Activated naive CD8-positive, alpha-beta T cell treated with anti-CD3 and anti-CD28 coated beads, Interleukin-2, amount 50 U/mL, for 16 hours (primary cell): Measurements from ENCODE around the gene KCTD17.
"Not testable (repeated sequence)": the region's sequence is repeated elsewhere in the genome, so short reads cannot be mapped to it uniquely, and the experiment has no call there.

Experiments used
- DNase-seq: peaks from one replicate; pipeline ENCODE4 v3.0.0-alpha.2; 2020; ENCODE audit warnings: low read depth, low spot score

KCTD17 gene

DNA sequence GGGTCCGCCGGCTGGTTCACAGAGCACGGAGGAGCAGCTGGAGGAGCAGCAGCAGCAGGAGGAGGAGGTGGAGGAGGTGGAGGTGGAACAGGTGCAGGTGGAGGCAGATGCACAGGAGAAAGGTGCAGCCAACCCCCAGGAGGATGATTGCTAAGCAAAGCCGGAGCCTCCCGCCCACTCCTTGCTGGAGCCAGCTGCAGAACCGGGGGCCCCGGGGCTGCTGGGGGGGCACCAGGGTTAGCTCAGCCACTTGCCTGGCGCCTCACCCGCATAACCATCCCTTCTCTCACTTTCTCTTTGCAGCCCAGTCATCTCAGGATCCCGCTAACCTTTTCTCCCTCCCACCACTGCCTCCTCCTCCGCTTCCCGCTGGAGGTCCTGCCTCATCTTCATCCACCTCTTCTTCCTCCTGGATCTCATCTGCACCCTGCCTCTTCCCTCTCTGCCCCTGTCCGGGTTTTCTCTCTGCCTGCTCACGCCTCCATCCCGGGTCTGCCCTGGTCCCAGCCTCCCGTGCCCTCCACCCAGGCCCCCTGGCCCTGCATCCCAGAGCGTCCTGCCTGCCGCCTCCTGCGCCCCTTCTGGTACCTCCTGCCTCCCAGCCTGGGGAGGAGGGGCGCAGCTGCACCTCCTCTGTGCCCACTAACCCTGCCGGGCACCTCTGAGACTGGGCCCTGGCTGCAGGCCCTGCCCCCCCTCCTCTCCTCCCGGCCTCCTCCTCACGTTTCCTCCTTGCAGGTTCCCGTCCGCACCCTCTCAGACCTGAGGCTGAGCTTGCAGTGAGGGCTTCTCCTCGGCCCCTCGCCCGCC lies 9.5 kb downstream of the KCTD17 start:
- no peak for DNase-seq

DNA sequence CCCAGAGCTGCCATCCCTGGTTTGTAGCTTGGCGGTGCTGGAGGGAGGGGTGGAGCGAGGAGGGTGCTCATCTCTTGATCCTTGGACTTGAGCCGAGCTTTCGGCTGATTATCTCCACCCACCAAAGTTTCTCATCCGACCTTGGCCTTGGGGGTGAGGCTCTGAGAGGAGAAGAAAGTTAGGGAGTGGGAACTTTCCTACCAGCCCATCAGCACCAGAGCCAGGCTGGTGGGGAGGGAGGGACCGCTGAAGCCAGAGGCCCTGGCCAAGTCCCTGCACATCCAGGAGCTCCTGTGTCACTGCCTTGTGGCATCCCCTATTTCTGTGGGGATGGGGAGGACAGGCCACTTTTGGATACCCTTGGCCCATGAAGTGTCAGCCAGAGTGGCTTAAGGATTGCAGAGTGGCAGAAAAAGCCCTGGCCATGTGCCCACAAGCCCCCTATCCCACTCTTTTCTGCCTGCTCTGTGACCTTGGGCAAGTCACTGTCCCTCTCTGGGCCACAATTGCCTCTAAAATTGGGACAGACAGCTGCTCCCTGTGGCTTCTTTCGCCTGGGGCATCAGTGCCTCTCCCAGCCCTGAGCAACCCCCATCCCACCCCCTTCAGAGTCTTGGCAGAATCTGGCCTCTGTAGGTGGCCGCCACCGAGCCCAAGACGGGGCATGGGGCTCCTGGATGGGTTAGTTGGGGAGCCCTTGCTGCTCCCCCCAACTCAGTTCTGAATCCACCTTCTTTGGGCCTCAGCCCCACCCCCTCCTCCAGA lies 10.3 kb downstream of the KCTD17 start:
- no peak for DNase-seq

DNA sequence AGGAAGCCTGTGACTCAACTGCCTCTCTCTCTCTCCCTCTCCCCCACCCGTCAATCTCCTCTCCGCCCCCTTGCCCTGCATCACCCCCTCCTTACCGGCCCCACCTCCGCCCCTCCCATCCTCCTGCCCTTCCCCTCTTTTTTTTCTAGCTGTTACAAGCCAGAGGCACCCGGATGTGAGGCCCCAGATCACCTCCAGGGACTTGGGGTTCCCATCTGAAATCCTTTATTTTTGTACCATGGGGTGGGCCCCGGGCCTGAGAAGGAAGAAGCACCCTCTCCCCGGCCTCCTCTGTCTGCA lies 10.8 kb downstream of the KCTD17 start:
- DNase-seq = no peak

DNA sequence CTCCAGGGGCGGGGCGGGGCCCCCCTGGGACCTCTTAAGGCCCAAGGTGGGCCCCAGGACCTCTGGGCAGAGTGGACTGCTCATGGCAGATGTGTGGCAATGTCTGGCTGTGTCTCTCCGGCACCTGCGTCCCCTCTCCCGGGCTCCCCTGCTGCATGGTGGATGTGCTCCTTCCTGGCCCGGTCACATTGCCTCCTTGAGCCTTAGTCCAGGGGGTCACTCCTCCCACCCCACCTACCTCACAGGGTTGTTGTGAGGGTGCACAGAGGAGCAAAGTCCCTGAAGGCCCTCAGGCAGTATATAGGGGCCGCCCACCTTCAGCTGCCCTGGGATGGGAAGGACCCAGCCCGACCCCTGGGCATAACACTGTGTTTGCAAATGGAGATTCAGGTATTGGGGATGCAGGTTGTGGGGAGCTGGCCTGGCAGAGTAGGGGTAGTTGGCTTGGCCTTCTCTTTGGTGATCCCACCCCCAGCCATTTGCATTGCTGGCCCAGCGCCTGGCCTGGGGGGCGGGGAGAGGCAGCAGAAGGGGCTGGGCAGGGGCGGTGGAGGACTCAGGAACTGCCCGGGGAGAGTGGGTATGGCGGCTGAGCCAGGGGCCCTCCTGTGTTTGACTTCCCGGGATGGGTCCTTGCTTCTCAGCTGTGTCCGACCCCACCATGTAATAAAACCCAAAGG lies 11.3 kb downstream of the KCTD17 start:
- no peak for DNase-seq

DNA sequence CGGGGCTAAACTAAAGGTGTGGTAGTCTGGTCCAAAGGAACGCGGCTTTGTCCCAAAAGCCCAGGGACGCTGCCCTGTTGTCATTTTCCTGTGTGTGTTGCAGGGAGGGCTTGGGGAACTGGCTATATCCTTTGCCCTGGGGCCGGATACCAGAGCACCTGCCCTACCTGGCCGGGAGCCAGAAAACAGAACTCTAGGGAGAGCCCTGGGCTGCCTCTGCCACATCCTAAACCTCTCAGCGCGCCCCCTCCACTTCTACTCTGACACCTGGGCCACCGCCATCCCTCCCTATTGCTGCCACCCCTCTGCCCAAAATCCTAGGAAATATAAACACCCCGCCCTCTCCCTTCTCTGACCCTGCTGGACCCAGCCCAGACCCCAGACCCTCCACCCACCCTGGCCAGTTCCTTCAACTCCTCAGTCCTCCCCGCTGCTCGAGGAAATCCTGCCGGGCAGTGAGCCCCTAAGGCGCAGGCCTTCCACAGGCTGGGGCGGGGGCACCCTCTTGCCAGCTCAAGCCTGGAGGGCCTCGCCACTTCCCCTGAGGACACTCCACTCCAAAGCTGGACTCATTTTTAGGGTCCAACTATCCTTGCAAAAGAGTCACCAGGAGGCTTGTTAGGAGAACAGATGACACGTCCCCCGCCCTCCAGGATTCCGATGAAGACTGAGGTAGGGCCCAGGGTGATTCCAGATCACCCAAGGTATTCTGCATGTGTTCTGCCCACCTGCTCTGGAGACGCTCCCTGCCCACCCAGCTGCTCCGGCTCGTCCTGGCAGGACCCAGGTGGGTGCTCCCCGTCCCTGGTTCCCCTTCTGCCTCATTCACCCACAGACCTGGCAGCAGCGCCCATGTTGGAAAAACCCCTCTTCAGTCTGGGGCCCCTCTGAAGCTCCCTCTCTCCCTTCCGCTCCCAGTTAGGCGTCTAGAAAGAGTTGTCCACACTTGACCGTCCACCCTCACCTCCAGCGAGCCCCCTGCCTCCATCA lies 12.2 kb downstream of the KCTD17 start:
- no peak for DNase-seq

DNA sequence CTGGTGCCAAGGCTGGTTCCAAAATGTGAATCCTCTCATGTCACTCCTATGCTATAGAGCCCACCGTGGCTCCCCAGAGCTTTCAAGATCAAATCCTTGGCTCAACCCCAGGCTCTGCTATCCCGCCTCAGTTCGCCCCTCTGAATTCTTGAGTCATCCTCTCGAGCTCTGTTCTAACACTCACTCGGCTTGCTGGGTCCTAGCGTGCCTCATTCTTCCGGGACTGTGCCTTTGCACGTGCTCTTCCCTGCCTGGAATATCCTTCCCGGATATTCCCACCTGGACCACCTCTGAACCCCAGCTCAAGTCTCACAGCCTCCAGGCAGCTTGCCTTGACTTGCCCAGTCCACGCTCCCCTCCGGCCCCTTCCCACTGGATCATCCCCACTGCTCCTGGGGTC lies 13.0 kb downstream of the KCTD17 start:
- no peak for DNase-seq

DNA sequence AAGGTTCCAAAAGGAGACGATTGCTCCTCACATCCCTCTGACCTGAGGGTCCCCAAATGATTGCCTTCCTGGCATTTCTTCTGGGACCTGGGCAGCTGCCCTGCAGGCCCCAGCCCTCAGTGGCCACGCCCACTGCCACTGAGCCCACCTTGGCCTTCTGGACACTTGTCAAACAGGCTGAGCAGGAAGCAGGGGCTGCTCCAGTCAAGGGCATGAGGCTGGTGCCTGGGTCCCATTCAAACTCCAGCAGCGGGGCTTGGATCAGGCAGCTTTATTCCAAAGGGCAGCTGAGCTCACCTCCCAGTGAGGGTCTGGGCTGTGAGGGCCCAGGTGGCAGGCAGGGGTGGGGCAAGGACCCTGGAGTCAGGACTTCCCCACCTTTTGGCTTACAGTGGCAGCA lies 13.6 kb downstream of the KCTD17 start:
- DNase-seq = no peak

DNA sequence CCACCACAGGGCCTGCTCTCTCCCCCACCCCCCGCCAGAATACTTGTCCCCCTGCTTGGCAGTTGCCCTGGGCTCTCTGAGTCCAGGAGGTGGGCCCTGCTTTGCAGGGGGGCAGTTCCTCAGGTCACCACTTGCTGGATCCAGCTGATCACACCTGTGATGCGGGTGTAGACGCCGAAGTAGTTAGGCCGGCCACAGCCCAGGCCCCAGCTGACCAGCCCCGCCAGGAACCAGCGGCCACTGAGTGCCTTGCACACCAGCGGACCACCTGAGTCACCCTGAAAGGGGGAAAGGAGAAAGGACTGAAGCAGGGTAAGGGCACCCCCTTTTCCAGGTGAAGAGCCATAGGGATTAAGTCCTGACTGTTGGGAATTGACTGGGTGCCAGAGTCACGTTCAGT lies 14.4 kb downstream of the KCTD17 start:
- DNase-seq = no peak

DNA sequence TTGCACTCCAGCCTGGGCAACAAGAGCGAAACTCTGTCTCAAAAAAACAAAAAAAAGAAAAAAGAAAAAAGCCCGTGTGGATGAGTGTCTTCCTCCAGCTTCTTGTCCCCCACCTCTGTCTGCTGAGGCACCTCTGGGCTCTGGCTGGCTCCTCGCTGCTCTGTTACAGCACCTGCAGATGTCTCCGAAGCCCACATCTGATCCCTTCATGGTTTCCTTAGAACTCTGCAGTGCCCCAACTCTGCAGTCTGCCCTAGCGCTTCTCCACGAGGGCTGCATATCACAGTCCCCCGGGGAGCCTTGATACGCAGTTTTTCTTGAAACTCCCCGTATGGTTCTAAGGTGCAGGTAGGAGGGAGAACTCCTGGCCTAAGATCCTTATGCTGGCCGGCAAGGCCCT lies 15.9 kb downstream of the KCTD17 start:
- DNase-seq = no peak

DNA sequence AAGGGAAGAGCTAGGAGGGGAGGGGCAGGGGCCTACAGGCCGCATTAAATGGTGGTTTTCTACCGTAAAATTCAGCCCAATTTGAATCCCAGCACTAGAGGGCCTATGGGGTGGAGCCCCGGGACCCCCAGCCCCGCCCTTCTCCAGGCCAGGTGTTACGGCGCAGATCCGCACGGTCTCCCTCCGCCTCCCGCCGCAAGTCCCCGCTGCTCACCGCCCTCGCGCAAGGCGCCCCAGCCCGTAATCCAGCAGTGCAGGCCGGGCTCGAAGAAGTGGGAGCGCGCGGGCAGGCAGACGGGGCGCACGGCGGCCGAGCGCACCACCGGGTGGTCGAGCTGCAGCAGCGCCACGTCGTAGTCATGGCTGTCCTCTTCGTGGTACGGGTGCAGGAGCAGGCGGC lies 17.3 kb downstream of the KCTD17 start:
- DNase-seq = no peak

DNA sequence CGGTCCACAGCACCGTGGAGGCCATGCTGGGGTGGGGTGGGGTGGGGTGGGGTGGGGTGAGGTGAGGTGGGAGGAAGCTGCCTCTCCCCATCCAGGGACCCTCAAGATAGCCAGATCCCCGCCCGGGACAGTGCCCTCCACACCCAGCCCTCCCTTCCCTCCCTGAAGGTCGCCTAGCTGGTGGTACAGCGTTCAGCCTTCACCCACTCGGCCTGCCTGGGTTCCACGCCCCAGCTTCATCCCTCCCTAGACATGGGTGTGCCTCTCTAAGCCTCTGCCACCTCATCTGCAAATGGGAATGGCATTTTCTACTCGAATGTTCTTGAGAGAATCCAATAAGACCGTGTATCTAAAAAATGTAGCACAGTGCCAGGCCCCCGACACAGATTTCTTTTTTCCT lies 17.8 kb downstream of the KCTD17 start:
- no peak for DNase-seq

DNA sequence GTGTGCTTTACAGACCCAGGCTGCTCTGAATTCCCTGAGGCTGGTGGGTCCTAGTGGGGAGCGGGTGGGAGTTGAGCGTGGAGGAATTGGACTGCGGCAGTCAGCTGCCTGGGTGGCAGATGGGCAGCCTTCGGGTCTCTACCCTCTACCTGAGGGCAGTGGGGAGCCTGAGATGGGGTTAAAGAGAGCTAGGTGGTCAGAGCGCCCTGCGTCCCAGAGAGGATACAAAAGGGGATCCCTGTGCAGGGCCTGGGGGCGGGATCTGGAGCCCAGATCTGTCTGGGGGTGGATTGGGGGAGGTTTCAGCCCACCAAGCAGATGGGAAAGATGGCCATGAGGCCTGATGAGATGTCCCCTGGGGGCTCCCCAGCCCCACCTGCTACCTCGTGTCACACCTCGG lies 18.2 kb downstream of the KCTD17 start:
- no peak for DNase-seq

DNA sequence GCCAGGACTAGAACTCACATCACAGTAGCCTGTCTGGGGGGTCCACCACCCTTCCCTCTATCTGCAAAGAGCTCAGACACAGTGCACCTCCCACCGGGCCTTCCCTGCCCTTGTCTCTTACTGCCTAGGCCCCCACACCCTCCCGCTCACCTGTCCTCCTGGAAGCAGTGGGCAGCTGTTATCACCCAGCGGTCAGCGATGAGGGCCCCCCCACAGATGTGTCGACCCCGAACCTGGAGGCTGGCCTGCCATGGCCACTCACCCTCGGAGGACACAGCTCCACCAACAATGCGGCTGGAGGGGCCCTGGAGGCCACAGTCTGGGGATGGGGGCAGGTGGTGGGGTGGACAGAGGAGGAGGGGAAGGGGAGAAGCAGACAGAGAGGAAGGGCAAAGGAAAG lies 18.8 kb downstream of the KCTD17 start:
- no peak for DNase-seq

DNA sequence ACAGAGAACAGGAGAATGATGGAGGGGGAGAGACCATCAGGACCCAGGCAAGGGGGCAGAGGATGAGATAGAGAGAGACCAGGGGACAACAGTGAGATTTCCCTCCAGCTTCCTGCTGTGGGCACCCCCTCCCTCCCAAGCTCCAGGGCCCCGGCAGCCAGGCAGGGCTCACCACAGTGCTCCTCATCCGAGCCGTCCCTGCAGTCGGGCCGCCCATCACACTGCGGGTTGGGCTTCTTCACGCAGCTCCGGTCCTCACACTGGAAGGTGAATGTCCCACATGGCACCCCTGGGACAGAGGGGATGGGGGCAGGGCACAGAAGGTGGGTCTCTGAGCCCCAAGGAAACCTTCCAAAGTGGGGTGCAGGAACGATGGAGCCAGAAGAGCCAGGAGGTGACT lies 19.2 kb downstream of the KCTD17 start:
- no peak for DNase-seq

DNA sequence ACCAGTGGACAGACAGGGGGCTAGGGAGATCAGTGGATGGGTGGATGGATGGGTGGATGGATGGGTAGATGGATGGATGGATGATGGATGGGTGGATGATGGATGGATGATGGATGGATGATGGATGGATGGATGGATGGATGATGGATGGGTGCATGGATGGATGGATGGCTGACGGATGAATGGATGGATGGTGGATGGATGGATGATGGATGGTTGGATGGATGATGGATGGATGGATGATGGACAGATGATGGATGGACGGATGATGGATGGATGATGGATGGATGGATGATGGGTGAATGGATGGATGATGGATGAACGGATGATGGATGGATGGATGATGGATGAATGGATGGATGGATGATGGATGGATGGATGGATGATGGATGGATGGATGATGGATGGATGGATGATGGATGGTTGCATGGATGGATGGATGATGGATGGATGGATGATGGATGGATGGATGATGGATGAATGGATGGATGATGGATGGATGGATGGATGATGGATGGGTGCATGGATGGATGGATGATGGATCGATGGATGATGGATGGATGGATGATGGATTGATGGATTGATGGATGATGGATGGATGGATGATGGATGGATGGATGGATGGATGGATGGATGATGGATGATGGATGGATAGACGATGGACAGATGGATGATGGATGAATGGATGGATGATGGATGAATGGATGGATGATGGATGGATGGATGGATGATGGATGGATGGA lies 20.5 kb downstream of the KCTD17 start:
- DNase-seq = not testable (repeated sequence)

DNA sequence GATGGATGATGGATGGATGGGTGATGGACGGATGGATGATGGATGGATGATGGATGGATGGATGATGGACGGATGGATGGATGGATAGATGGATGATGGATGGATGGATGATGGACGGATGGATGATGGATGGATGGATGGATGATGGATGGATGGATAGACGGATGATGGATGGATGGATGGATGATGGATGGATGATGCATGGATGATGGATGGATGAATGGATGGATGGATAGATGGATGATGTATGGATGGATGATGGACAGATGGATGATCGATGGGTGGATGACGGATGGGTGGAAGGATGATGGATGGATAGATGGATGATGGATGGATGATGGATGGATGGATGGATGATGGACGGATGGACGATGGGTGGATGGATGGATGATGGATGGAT lies 21.1 kb downstream of the KCTD17 start:
- no peak for DNase-seq

DNA sequence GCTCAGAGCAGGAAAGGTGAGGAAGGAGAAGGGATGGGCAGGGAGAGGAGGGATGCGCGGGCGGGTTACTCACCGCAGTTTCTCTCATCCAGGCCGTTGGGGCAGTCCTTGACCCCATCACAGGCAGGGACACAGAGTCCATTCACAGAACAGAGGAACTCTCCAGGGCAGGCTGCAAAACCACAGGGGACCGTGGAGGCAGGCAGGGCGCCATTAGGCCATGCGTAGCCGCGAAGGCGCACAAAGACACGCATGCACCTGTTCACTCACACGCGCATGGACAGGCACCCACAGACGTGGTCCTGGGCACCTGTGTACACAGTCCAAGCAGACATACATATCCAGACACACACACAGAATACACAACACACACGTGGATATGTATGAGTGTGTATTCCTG lies 23.0 kb downstream of the KCTD17 start:
- no peak for DNase-seq

DNA sequence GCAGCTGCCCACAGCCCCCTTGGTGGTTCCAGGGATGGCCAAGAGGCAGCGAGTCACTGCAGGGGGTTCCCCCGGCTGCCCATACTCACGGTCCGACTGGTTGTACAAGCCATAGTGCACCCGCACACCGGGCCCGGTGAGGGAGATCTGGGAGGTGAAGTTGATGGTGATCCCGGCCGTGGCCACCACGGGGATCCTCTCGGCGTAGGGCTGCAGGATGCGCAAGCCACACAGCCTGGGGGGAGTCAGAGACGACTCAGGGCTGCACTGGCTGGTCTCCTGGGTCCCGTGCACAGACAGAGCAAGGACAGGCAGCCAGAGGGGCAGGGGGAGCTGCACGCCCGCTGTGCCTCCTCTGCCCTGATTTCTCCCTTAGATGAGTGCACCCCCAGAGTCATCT lies 23.5 kb downstream of the KCTD17 start:
- DNase-seq = no peak

DNA sequence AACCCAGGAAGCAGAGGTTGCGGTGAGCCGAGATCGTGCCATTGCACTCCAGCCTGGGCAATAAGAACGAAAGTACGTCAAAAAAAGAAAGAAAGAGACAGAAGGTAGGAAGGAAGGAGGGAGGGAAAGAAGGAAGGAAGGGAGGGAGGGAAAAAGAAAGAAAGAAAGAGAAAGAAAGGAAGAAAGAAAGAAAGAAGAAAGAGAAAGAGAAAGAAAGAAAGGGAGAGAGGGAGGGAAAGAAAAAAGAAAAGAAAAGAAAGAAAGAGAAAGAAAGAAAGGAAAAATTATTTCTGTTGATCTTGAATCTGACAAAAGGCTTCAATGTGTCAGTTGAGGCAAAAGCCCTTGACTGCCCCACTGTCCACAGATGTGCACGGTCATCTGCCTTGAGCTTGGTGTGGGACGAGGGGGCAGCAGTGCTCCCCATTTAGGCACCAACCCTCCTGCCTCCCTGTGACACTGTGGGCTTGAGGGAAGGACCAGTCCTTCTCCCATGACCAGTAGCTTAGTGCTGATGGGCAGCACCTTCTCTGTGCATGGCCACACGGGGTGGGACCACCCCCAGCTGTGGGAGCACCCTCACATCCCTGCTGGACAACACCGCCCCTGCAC lies 24.4 kb downstream of the KCTD17 start:
- no peak for DNase-seq

DNA sequence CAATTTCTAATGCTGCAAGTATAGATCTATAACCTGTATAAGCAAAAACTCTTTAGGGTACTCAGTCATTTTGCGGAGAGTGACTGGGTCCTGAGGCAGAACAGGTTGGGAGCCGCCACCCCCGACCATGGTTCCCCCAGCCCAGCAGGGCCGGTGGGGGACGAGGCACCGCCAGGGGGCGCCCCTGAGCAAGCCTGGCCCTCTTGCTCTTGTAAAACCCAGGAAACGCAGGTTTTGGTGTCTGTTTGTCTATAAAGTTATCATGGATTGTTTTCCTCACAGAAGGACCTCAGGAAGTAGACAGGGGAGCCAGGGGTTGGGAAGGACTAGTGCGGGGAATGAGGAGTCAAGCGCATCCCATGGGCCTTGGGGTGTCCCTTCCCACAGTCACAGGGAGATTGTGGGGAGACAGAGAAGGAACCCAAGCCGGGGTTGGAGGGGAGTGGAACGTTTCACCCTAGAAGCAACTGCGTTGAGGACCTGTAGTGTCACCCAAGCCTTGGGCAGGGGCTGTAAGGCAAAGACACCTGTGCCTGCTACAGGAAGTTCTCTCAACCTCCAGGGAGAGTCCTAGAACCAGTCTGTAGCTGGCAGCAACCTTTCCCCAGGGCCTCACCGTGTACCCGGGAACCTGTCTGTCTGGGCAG lies 26.4 kb downstream of the KCTD17 start:
- DNase-seq = peak; percentile 70
